Liver (tissue), 9 donors: ENCODE results near the gene NTNG1. TPM values are rescaled to one million over a fixed set of nuclear protein-coding genes. Genes with fewer than 3 reads are reported as not detected.

Experiments used
- DNase-seq: peaks from one replicate; pipeline ENCODE4 v3.0.0-alpha.2; 2017; ENCODE audit warnings: low spot score
- H3K27ac ChIP-seq, 2 donors: one replicate each; pipeline ENCODE4 v1.7.0; 2013; ENCODE audit warnings: inconsistent platforms in 2 of 2, low read length in 2 of 2, control low read depth in 1 of 2, low read depth in 1 of 2, mild to moderate bottlenecking in 1 of 2
- H3K27me3 ChIP-seq, 4 donors: one replicate each; pipeline versions ENCODE4 v1.6.1 to v1.7.0; 2013; ENCODE audit warnings: low read length in 3 of 4, inconsistent platforms in 1 of 4, mild to moderate bottlenecking in 1 of 4, moderate library complexity in 1 of 4; ENCODE audit not compliant: control insufficient read depth in 4 of 4, insufficient read depth in 4 of 4
- H3K36me3 ChIP-seq, 4 donors: one replicate each; pipeline versions ENCODE4 v1.6.1 to v1.7.0; 2013; ENCODE audit warnings: low read length in 3 of 4, mild to moderate bottlenecking in 3 of 4, low read depth in 1 of 4, moderate library complexity in 1 of 4; ENCODE audit not compliant: control insufficient read depth in 4 of 4, insufficient read depth in 3 of 4
- H3K4me1 ChIP-seq, 4 donors: one replicate each; pipeline versions ENCODE4 v1.6.1 to v1.7.0; 2013; ENCODE audit warnings: low read length in 3 of 4, mild to moderate bottlenecking in 3 of 4, moderate library complexity in 1 of 4; ENCODE audit not compliant: control insufficient read depth in 4 of 4, insufficient read depth in 4 of 4
- H3K4me3 ChIP-seq, 3 donors: one replicate each; pipeline versions ENCODE4 v1.6.1 to v1.7.0; 2013; ENCODE audit warnings: low read length in 3 of 3, control low read depth in 1 of 3, low read depth in 1 of 3, mild to moderate bottlenecking in 1 of 3
- H3K9ac ChIP-seq, 2 donors: one replicate each; pipeline ENCODE4 v1.7.0; 2013; ENCODE audit warnings: low read length in 2 of 2, mild to moderate bottlenecking in 2 of 2, moderate library complexity in 2 of 2, control low read depth in 1 of 2, low read depth in 1 of 2
- H3K9me3 ChIP-seq, 4 donors: one replicate each; pipeline versions ENCODE4 v1.6.1 to v1.7.0; 2013; ENCODE audit warnings: low read length in 3 of 4; ENCODE audit not compliant: control insufficient read depth in 4 of 4
- ATF3 ChIP-seq: IDR thresholded peaks from 2 replicates; pipeline ENCODE4 v1.6.1; 2016; ENCODE audit warnings: antibody characterized with exemption
- EGR1 ChIP-seq, 2 donors: IDR thresholded peaks; 2 replicates each; pipeline ENCODE4 v1.6.1; 2016 to 2018; ENCODE audit warnings: antibody characterized with exemption in 2 of 2, low read depth in 2 of 2
- FOXA1 ChIP-seq: IDR thresholded peaks from 2 replicates; pipeline ENCODE4 v1.6.1; 2016; ENCODE audit warnings: antibody characterized with exemption
- FOXA2 ChIP-seq: IDR thresholded peaks from 2 replicates; pipeline ENCODE4 v1.6.1; 2016; ENCODE audit warnings: antibody characterized with exemption
- HNF4A ChIP-seq, 2 donors: conservative IDR thresholded peaks; 2 replicates each; pipeline ENCODE4 v1.6.1; 2016; ENCODE audit warnings: antibody characterized with exemption in 2 of 2, mild to moderate bottlenecking in 2 of 2
- HNF4G ChIP-seq: IDR thresholded peaks from 2 replicates; pipeline ENCODE4 v1.6.1; 2016; ENCODE audit warnings: antibody characterized with exemption
- JUND ChIP-seq, 2 donors: IDR thresholded peaks; 2 replicates each; pipeline ENCODE4 v1.6.1; 2016; ENCODE audit warnings: antibody characterized with exemption in 2 of 2
- MAX ChIP-seq: IDR thresholded peaks from 2 replicates; pipeline ENCODE4 v1.6.1; 2016; ENCODE audit warnings: antibody characterized with exemption
- NR2F2 ChIP-seq: IDR thresholded peaks from 2 replicates; pipeline ENCODE4 v1.6.1; 2016; ENCODE audit warnings: antibody characterized with exemption
- RAD21 ChIP-seq, 2 donors: IDR thresholded peaks; 2 replicates each; pipeline ENCODE4 v1.6.1; 2016; ENCODE audit warnings: antibody characterized with exemption in 2 of 2, mild to moderate bottlenecking in 2 of 2
- REST ChIP-seq: IDR thresholded peaks from 2 replicates; pipeline ENCODE4 v1.6.1; 2016; ENCODE audit warnings: antibody characterized with exemption, mild to moderate bottlenecking
- RXRA ChIP-seq, 2 donors: IDR thresholded peaks; 2 replicates each; pipeline ENCODE4 v1.6.1; 2017 to 2018; ENCODE audit warnings: antibody characterized with exemption in 2 of 2, mild to moderate bottlenecking in 1 of 2
- SP1 ChIP-seq: IDR thresholded peaks from 2 replicates; pipeline ENCODE4 v1.6.1; 2018; ENCODE audit warnings: antibody characterized with exemption, mild to moderate bottlenecking
- TAF1 ChIP-seq: conservative IDR thresholded peaks from 2 replicates; pipeline ENCODE4 v1.6.1; 2016; ENCODE audit warnings: antibody characterized with exemption, mild to moderate bottlenecking
- YY1 ChIP-seq: IDR thresholded peaks from 2 replicates; pipeline ENCODE4 v1.6.1; 2016; ENCODE audit warnings: antibody characterized with exemption, mild to moderate bottlenecking
- WGBS: extraction: QIAGEN DNeasy Blood & Tissue Kit; methylation state at CpG from one replicate; pipeline ENCODE4 v1.1.7; 2013; 5-methylcytosine and 5-hydroxymethylcytosine counted together
- polyA plus RNA-seq, 2 donors: library from polyadenylated mRNA; stranded (reverse) in 1 of 2; unstranded in 1 of 2; fragments of 200-250 nt in 1 of 2; fragments of >200 nt in 1 of 2; fragmentation: Nextera tagmentation in 1 of 2; extraction: Ambion mirVana in 1 of 2; gene quantifications; one replicate each; pipeline versions ENCODE4 v1.2.1 to v1.2.3, GENCODE V29; 2013 to 2015
- total RNA-seq, 2 donors: library from RNA; depleted of rRNA; stranded (reverse); fragments of >200 nt; gene quantifications; one replicate each; pipeline ENCODE4 v1.2.3, GENCODE V29; 2014
- TF ChIP-seq, protein P1 (sequence below): IDR thresholded peaks from 2 replicates; pipeline ENCODE4 v1.6.1; 2016; ENCODE audit warnings: antibody characterized with exemption
- donor health status: healthy.
- donor health status: healthy.
- donor health status: healthy.
- donor health status: healthy.
- donor health status: healthy.

Gene NTNG1
- total and polyA plus RNA-seq, 4 donors = under 0.01 TPM; not detected in 2

- Histone ChIP-seq H3K27me3 (peaks cover 0 to 3% (median 0%) of the 10 kb centered on the region in 4 donors), H3K36me3 (no peaks in the 10 kb centered on the region), H3K9me3 (no peaks in the 10 kb centered on the region), H3K4me1 (no peaks in the 10 kb centered on the region), H3K4me3 (no peak overlapping the region), H3K9ac (no peak overlapping the region), H3K27ac (no peak overlapping the region)
- WGBS = 74% methylated on average over 1 of the region's 1 CpG
- DNase-seq = no peak
- no peak for TF ChIP-seq HNF4G
- TF ChIP-seq JUND (IDR thresholded peaks at IDR 0.05) = no peak
- TF ChIP-seq YY1 = no peak
- no peak for TF ChIP-seq RAD21 (IDR thresholded peaks at IDR 0.05)
- no peak for TF ChIP-seq ATF3
- no peak for TF ChIP-seq FOXA1
- TF ChIP-seq TAF1 = no peak
- no peak for TF ChIP-seq FOXA2
- TF ChIP-seq HNF4A (conservative IDR thresholded peaks at IDR 0.05) = no peak
- TF ChIP-seq, protein P1, sequence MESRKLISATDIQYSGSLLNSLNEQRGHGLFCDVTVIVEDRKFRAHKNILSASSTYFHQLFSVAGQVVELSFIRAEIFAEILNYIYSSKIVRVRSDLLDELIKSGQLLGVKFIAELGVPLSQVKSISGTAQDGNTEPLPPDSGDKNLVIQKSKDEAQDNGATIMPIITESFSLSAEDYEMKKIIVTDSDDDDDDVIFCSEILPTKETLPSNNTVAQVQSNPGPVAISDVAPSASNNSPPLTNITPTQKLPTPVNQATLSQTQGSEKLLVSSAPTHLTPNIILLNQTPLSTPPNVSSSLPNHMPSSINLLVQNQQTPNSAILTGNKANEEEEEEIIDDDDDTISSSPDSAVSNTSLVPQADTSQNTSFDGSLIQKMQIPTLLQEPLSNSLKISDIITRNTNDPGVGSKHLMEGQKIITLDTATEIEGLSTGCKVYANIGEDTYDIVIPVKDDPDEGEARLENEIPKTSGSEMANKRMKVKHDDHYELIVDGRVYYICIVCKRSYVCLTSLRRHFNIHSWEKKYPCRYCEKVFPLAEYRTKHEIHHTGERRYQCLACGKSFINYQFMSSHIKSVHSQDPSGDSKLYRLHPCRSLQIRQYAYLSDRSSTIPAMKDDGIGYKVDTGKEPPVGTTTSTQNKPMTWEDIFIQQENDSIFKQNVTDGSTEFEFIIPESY = no peak
- TF ChIP-seq MAX = no peak
- TF ChIP-seq NR2F2 = no peak
- TF ChIP-seq REST = no peak
- no peak for TF ChIP-seq SP1
- no peak for TF ChIP-seq EGR1 (IDR thresholded peaks at IDR 0.05; ENCODE audit: low read depth in 2 of 2)
- TF ChIP-seq RXRA (IDR thresholded peaks at IDR 0.05) = no peak
These were observed 8.1 kb upstream of the NTNG1 start for GRCh38 chr1:107132780-107133179.

- 3% methylated on average over 3 of the region's 3 CpGs for WGBS
- peaks cover 0 to 3% (median 3%) of the 10 kb centered on the region in 4 donors for H3K27me3 ChIP-seq
- no peaks in the 10 kb centered on the region for H3K36me3 ChIP-seq
- H3K27ac ChIP-seq = no peak overlapping the region
- H3K9me3 ChIP-seq = no peaks in the 10 kb centered on the region
- no peak overlapping the region for H3K9ac ChIP-seq
- TF ChIP-seq RXRA (IDR thresholded peaks at IDR 0.05) (no peak), REST (peak; percentile 98), FOXA2 (no peak)
- TF ChIP-seq, protein P1 = no peak
- no peak overlapping the region for H3K4me3 ChIP-seq
- H3K4me1 ChIP-seq = peaks cover 5 to 10% (median 6%) of the 10 kb centered on the region in 4 donors
- no peak for DNase-seq
These were observed 5.4 kb upstream of the NTNG1 start for GRCh38 chr1:107135463-107135862.
